K562 (cell line): ENCODE measurements around the gene SEC22B. TPM values are rescaled to one million over a fixed set of nuclear protein-coding genes. Genes with fewer than 3 reads are reported as not detected.

Source experiments
- COPS2 ChIP-seq: fragments of 450-650 bp; conservative IDR thresholded peaks from 2 replicates; pipeline ENCODE4 v1.6.1; 2016; ENCODE audit warnings: mild to moderate bottlenecking, moderate library complexity
- EZH2 ChIP-seq: IDR thresholded peaks from 2 replicates; pipeline ENCODE4 v1.6.1; 2012; ENCODE audit warnings: low read depth, mild to moderate bottlenecking, inconsistent platforms, low read length, borderline replicate concordance
- HDAC1 ChIP-seq, 2 experiments: fragments of 450-650 bp; IDR thresholded peaks; 2 replicates each; pipeline ENCODE4 v1.6.1; 2016 to 2017; ENCODE audit warnings: inconsistent platforms in 1 of 2, mild to moderate bottlenecking in 1 of 2, moderate library complexity in 1 of 2
- HLTF ChIP-seq: fragments of 450-650 bp; IDR thresholded peaks from 2 replicates; pipeline ENCODE4 v1.6.1; 2016
- ZBED1 ChIP-seq: IDR thresholded peaks from 2 replicates; pipeline ENCODE4 v1.6.1; 2014
- ZNF444 ChIP-seq: fragments of 250-450 bp; sonication (Bioruptor Pico); IDR thresholded peaks from 2 replicates; pipeline ENCODE4 v1.4.0; 2020; ENCODE audit warnings: mild to moderate bottlenecking, moderate library complexity
- polyA plus RNA-seq, 8 experiments: library from polyadenylated mRNA; depleted of rRNA in 4 of 8; stranded (reverse) in 5 of 8; unstranded in 3 of 8; fragments of >200 nt; fragmentation: Nextera tagmentation in 2 of 8; fragmentation: Illumina TruSeq in 1 of 8; extraction: Ambion mirVana in 2 of 8; extraction: Trizol in 1 of 8; gene quantifications; 2 replicates each; pipeline versions ENCODE4 v1.2.1 to v1.2.3, GENCODE V29; 2011 to 2014; ENCODE audit warnings: inconsistent platforms in 1 of 8, missing spikeins in 1 of 8
- total RNA-seq, 7 experiments: library from RNA; depleted of rRNA in 6 of 7; stranded (reverse); fragments of >200 nt in 6 of 7; fragmentation: Illumina TruSeq in 2 of 7; extraction: Trizol in 2 of 7; gene quantifications; 2 replicates each; pipeline versions ENCODE4 v1.2.1 to v1.2.3, GENCODE V29; 2011 to 2021; ENCODE audit warnings: low replicate concordance in 1 of 7
- TF ChIP-seq, protein P1 (sequence below): fragments of 450-650 bp; IDR thresholded peaks from 2 replicates; pipeline ENCODE4 v1.6.1; 2016; ENCODE audit warnings: low read depth
- TF ChIP-seq, protein P2 (sequence below): fragments of 250-450 bp; sonication (Bioruptor Pico); IDR thresholded peaks from 2 replicates; pipeline ENCODE4 v1.8.0; 2022; ENCODE audit warnings: inconsistent platforms
- TF ChIP-seq, protein P3 (sequence below): IDR thresholded peaks from 2 replicates; pipeline ENCODE4 v1.6.1; 2011; ENCODE audit warnings: borderline replicate concordance, low read depth, mild to moderate bottlenecking, moderate library complexity, low read length; ENCODE audit not compliant: insufficient read depth, poor library complexity, severe bottlenecking
- TF ChIP-seq, protein P4 (sequence below): fragments of 450-650 bp; formaldehyde crosslinking; IDR thresholded peaks from 2 replicates; pipeline ENCODE4 v1.4.0; 2020; ENCODE audit warnings: mild to moderate bottlenecking
- TF ChIP-seq, protein P5 (sequence below): fragments of 250-450 bp; sonication (Bioruptor Pico); IDR thresholded peaks from 2 replicates; pipeline ENCODE4 v1.5.0; 2021

Gene SEC22B
- total and polyA plus RNA-seq, 9 of the 15 experiments (the other 6 are each of a cell fraction or from before 2014, with no cell fraction given), result 13.1 to 40.3 (median 23.5) TPM

DNA sequence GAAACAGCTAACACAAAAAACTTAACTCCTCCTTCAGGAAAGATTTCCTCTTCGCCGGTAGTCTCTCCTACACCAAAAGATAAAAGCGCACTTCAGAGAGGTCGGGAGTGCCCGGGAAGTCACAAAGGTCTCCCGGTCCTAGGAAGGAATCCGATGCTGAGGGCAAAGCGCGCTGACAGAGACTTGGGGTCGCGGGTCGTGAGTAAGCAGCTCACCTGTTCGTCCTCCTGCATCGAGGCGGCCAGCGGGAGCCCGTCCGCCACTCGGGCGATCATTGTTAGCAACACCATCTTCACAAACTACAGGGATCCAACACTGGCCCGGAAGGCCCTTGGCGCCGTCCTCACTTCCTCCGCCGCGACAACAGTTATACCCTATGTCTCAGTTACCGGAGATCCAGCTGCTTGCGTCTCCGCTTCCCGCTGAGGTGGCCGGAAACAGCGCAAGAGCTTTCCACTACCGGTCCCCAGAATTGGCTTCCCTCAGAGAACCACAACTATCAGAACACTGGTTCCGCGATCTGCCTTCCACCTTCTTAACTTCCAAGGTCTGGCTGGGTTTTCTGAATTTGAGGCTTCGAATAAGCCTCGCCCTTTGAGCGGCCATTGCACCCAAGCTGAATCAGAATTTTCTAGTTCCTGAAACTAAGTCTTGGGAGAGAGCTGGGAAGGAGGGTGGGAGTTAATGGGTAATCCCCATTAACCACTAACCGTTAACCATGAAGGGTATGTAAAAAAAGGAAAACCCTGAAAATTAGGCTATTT is at the start of gene SEC22B (continued):
- TF ChIP-seq, protein P1, sequence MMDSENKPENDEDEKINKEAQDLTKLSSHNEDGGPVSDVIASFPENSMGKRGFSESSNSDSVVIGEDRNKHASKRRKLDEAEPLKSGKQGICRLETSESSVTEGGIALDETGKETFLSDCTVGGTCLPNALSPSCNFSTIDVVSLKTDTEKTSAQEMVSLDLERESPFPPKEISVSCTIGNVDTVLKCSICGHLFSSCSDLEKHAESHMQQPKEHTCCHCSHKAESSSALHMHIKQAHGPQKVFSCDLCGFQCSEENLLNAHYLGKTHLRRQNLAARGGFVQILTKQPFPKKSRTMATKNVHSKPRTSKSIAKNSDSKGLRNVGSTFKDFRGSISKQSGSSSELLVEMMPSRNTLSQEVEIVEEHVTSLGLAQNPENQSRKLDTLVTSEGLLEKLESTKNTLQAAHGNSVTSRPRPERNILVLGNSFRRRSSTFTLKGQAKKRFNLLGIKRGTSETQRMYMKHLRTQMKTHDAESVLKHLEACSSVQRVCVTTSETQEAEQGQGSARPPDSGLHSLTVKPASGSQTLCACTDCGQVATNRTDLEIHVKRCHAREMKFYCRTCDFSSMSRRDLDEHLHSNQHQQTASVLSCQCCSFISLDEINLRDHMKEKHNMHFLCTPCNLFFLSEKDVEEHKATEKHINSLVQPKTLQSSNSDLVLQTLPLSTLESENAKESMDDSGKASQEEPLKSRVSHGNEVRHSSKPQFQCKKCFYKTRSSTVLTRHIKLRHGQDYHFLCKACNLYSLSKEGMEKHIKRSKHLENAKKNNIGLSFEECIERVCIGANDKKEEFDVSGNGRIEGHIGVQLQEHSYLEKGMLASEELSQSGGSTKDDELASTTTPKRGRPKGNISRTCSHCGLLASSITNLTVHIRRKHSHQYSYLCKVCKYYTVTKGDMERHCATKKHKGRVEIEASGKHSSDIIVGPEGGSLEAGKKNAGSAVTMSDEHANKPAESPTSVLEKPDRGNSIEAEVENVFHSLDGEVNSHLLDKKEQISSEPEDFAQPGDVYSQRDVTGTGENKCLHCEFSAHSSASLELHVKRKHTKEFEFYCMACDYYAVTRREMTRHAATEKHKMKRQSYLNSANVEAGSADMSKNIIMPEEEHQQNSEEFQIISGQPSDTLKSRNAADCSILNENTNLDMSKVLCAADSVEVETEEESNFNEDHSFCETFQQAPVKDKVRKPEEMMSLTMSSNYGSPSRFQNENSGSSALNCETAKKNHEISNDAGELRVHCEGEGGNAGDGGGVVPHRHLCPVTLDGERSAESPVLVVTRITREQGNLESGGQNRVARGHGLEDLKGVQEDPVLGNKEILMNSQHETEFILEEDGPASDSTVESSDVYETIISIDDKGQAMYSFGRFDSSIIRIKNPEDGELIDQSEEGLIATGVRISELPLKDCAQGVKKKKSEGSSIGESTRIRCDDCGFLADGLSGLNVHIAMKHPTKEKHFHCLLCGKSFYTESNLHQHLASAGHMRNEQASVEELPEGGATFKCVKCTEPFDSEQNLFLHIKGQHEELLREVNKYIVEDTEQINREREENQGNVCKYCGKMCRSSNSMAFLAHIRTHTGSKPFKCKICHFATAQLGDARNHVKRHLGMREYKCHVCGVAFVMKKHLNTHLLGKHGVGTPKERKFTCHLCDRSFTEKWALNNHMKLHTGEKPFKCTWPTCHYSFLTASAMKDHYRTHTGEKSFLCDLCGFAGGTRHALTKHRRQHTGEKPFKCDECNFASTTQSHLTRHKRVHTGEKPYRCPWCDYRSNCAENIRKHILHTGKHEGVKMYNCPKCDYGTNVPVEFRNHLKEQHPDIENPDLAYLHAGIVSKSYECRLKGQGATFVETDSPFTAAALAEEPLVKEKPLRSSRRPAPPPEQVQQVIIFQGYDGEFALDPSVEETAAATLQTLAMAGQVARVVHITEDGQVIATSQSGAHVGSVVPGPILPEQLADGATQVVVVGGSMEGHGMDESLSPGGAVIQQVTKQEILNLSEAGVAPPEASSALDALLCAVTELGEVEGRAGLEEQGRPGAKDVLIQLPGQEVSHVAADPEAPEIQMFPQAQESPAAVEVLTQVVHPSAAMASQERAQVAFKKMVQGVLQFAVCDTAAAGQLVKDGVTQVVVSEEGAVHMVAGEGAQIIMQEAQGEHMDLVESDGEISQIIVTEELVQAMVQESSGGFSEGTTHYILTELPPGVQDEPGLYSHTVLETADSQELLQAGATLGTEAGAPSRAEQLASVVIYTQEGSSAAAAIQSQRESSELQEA, result no peak
- TF ChIP-seq, protein P2, sequence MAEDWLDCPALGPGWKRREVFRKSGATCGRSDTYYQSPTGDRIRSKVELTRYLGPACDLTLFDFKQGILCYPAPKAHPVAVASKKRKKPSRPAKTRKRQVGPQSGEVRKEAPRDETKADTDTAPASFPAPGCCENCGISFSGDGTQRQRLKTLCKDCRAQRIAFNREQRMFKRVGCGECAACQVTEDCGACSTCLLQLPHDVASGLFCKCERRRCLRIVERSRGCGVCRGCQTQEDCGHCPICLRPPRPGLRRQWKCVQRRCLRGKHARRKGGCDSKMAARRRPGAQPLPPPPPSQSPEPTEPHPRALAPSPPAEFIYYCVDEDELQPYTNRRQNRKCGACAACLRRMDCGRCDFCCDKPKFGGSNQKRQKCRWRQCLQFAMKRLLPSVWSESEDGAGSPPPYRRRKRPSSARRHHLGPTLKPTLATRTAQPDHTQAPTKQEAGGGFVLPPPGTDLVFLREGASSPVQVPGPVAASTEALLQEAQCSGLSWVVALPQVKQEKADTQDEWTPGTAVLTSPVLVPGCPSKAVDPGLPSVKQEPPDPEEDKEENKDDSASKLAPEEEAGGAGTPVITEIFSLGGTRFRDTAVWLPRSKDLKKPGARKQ, result no peak
- TF ChIP-seq, protein P3, sequence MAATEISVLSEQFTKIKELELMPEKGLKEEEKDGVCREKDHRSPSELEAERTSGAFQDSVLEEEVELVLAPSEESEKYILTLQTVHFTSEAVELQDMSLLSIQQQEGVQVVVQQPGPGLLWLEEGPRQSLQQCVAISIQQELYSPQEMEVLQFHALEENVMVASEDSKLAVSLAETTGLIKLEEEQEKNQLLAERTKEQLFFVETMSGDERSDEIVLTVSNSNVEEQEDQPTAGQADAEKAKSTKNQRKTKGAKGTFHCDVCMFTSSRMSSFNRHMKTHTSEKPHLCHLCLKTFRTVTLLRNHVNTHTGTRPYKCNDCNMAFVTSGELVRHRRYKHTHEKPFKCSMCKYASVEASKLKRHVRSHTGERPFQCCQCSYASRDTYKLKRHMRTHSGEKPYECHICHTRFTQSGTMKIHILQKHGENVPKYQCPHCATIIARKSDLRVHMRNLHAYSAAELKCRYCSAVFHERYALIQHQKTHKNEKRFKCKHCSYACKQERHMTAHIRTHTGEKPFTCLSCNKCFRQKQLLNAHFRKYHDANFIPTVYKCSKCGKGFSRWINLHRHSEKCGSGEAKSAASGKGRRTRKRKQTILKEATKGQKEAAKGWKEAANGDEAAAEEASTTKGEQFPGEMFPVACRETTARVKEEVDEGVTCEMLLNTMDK, result no peak
- TF ChIP-seq ZBED1, result peak; percentile 66; the same call in 1 of the 2 replicates
- TF ChIP-seq EZH2, result no peak
- TF ChIP-seq, protein P4, sequence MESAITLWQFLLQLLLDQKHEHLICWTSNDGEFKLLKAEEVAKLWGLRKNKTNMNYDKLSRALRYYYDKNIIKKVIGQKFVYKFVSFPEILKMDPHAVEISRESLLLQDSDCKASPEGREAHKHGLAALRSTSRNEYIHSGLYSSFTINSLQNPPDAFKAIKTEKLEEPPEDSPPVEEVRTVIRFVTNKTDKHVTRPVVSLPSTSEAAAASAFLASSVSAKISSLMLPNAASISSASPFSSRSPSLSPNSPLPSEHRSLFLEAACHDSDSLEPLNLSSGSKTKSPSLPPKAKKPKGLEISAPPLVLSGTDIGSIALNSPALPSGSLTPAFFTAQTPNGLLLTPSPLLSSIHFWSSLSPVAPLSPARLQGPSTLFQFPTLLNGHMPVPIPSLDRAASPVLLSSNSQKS (CRISPR knock-in tag), result no peak
- peak; percentile 73; the same call in 1 of the 2 replicates for TF ChIP-seq HLTF
- TF ChIP-seq ZNF444 (CRISPR knock-in tag), result no peak
- peak; percentile 34 to 92; a peak in 2 of 4 replicates for TF ChIP-seq HDAC1 (IDR thresholded peaks at IDR 0.05)
- TF ChIP-seq, protein P5, sequence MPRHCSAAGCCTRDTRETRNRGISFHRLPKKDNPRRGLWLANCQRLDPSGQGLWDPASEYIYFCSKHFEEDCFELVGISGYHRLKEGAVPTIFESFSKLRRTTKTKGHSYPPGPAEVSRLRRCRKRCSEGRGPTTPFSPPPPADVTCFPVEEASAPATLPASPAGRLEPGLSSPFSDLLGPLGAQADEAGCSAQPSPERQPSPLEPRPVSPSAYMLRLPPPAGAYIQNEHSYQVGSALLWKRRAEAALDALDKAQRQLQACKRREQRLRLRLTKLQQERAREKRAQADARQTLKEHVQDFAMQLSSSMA (CRISPR knock-in tag), result peak; percentile 40; the same call in 1 of the 2 replicates
- no peak for TF ChIP-seq COPS2
